SHP77 treated with DMSO at 0.1 percent for 48 hours (cell line): Measurements from ENCODE around the gene TRIM49B.
"Not testable (repeated sequence)": the region's sequence is repeated elsewhere in the genome, so short reads cannot be mapped to it uniquely, and the experiment has no call there.

Experiments used
- DNase-seq: peaks from one replicate; lab custom pipeline; 2025; lab: John Stamatoyannopoulos, UW

TRIM49B gene

GRCh38 chr11:49028523-49028922 is at the start of gene TRIM49B:
TRIM49B (plus strand) TSS chr11:49028823; CDS start chr11:49031600, 2,777 bp downstream.
- not testable (repeated sequence) for DNase-seq

GRCh38 chr11:48983785-48984184 is 44.8 kb upstream of the TRIM49B start, which contains the start of gene TRIM51G:
TRIM51G (minus strand) TSS chr11:48983885; CDS start chr11:48981695, 2,190 bp downstream.
- DNase-seq, result not testable (repeated sequence)

- DNase-seq, result not testable (repeated sequence)
These were observed 19.6 kb downstream of the TRIM49B start for GRCh38 chr11:49048229-49048628.

GRCh38 chr11:49049821-49050220 is 21.2 kb downstream of the TRIM49B start:
- DNase-seq, result not testable (repeated sequence)

GRCh38 chr11:49059012-49059411 is 30.4 kb downstream of the TRIM49B start, which contains the start of gene TRIM64C:
TRIM64C (minus strand) TSS chr11:49059112; CDS start chr11:49059112, 0 bp downstream.
- not testable (repeated sequence) for DNase-seq

- not testable (repeated sequence) for DNase-seq
These were observed 41.3 kb downstream of the TRIM49B start for GRCh38 chr11:49069897-49070296.
